Adrenal gland (tissue), 12 donors: ENCODE measurements around the gene HEG1. TPM values are rescaled to one million over a fixed set of nuclear protein-coding genes. Genes with fewer than 3 reads are reported as not detected.

ENCODE experiments used
- DNase-seq, 7 donors: peaks; one replicate each; pipeline ENCODE4 v3.0.0-alpha.2; 2019 to 2020
- H3K27ac ChIP-seq, 5 donors: fragments of 200-600 bp; sonication (generic) in 4 of 5; 1 replicate in 3 of 5; 2 replicates in 2 of 5; pipeline versions ENCODE4 v1.5.1 to v1.8.0; 2016 to 2020; ENCODE audit warnings: mild to moderate bottlenecking in 1 of 5
- H3K27me3 ChIP-seq: fragments of 200-600 bp; 2 replicates; pipeline ENCODE4 v1.8.0; 2021
- H3K36me3 ChIP-seq, 2 donors: fragments of 200-600 bp; replicated peaks in 1 of 2; 1 replicate in 1 of 2; 2 replicates in 1 of 2; pipeline versions ENCODE4 v1.5.1 to v1.8.0; 2018 to 2022
- H3K4me1 ChIP-seq, 2 donors: fragments of 200-600 bp; replicated peaks in 1 of 2; 1 replicate in 1 of 2; 2 replicates in 1 of 2; pipeline versions ENCODE4 v1.5.1 to v1.8.0; 2018 to 2021
- H3K4me3 ChIP-seq, 4 donors: fragments of 200-600 bp; sonication (generic) in 3 of 4; one replicate each; pipeline ENCODE4 v1.5.1; 2016 to 2018
- H3K9me3 ChIP-seq, 3 donors: fragments of 200-600 bp; sonication (generic) in 1 of 3; replicated peaks in 1 of 3; 1 replicate in 2 of 3; 2 replicates in 1 of 3; pipeline versions ENCODE4 v1.5.1 to v1.8.0; 2016 to 2021
- POLR2A ChIP-seq, 2 donors: fragments of 450-650 bp; IDR thresholded peaks; one replicate each; pipeline ENCODE4 v1.6.1; 2017; ENCODE audit warnings: antibody characterized with exemption in 2 of 2, mild to moderate bottlenecking in 2 of 2, moderate library complexity in 1 of 2
- WGBS, 4 donors: extraction: QIAGEN DNeasy Blood & Tissue Kit in 2 of 4; methylation state at CpG; one replicate each; pipeline versions ENCODE4 v1.1.5 to v1.1.7; 2013 to 2017; 5-methylcytosine and 5-hydroxymethylcytosine counted together
- intact Hi-C, 2 donors: fragments of 100-400 bp; cut with DNase I; formaldehyde crosslinking; loops; one replicate each; pipeline versions ENCODE4 v1.14.1 to v1.15.0; 2022 to 2023
- polyA plus RNA-seq, 3 donors: library from polyadenylated mRNA; stranded (reverse); fragments of 200-250 nt in 2 of 3; fragments of 350-450 nt in 1 of 3; fragmentation: Illumina TruSeq in 1 of 3; extraction: RNeasy Lipid Tissue Mini Kit (QIAGEN cat#74804) in 1 of 3; gene quantifications; one replicate each; pipeline ENCODE4 v1.2.3, GENCODE V29; 2013 to 2014
- total RNA-seq, 9 donors: library from RNA; depleted of rRNA in 4 of 9; stranded (reverse); fragments of >200 nt in 4 of 9; fragments of 120-200 nt in 1 of 9; fragmentation: NEBNext Ultra II Directional in 1 of 9; extraction: Animal tissue kit (Norgen Biotek cat#: 25700) in 1 of 9; gene quantifications; one replicate each; pipeline versions ENCODE4 v1.1.0 to v1.2.4, GENCODE V29; 2013 to 2023
- TF ChIP-seq, protein P1 (sequence below), 6 experiments: fragments of 450-650 bp in 4 of 6; fragments of 200-600 bp in 2 of 6; sonication (generic) in 1 of 6; IDR thresholded peaks; 1 replicate in 5 of 6; 2 replicates in 1 of 6; pipeline versions ENCODE4 v1.5.1 to v1.8.0; 2016 to 2021; ENCODE audit warnings: antibody characterized with exemption in 6 of 6, mild to moderate bottlenecking in 2 of 6, moderate library complexity in 1 of 6
- donor health status: healthy with polysubstance abuse.
- donor health status: Bipolar disorder and iron deficiency.
- donor health status: DM: yes; HTN: yes; CAD: no.
- donor health status: DM: no; HTN: no; CAD: no.
- donor health status: DM: no; HTN: no; CAD: no.
- donor health status: DM: yes; HTN: yes; CAD: no.

The HEG1 gene
- total and polyA plus RNA-seq, 12 donors: 5.7 to 107 (median 37.9) TPM

GRCh38 chr3:125037498-125038150 is 18.2 kb downstream of the HEG1 start:
- WGBS, 4 donors: 70 to 94% (median 91%) methylated on average over 2 of the region's 2 CpGs
- Histone ChIP-seq H3K4me1 (peaks cover 4 to 19% of the 10 kb centered on the region in 2 donors), H3K36me3 (no peaks in the 10 kb centered on the region), H3K9me3 (no peaks in the 10 kb centered on the region), H3K27me3 (no peaks in the 10 kb centered on the region), H3K27ac (no peak overlapping the region), H3K4me3 (no peak overlapping the region)
- peak in 1 of 7 donors; percentile 9 for DNase-seq
- intact Hi-C loops: no loop called here
- TF ChIP-seq, protein P1, sequence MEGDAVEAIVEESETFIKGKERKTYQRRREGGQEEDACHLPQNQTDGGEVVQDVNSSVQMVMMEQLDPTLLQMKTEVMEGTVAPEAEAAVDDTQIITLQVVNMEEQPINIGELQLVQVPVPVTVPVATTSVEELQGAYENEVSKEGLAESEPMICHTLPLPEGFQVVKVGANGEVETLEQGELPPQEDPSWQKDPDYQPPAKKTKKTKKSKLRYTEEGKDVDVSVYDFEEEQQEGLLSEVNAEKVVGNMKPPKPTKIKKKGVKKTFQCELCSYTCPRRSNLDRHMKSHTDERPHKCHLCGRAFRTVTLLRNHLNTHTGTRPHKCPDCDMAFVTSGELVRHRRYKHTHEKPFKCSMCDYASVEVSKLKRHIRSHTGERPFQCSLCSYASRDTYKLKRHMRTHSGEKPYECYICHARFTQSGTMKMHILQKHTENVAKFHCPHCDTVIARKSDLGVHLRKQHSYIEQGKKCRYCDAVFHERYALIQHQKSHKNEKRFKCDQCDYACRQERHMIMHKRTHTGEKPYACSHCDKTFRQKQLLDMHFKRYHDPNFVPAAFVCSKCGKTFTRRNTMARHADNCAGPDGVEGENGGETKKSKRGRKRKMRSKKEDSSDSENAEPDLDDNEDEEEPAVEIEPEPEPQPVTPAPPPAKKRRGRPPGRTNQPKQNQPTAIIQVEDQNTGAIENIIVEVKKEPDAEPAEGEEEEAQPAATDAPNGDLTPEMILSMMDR (IDR thresholded peaks at IDR 0.05): no peak
- no peak for TF ChIP-seq POLR2A (IDR thresholded peaks at IDR 0.05)

- 88 to 95% (median 94%) methylated on average over 5 of the region's 5 CpGs for WGBS, 4 donors
- no peak for TF ChIP-seq POLR2A (IDR thresholded peaks at IDR 0.05)
- TF ChIP-seq, protein P1 (IDR thresholded peaks at IDR 0.05): no peak
- H3K27me3 ChIP-seq: no peaks in the 10 kb centered on the region
- peaks cover 0 to 9% of the 10 kb centered on the region in 2 donors for H3K4me1 ChIP-seq
- no peaks in the 10 kb centered on the region for H3K9me3 ChIP-seq
- H3K4me3 ChIP-seq: no peak overlapping the region
- no peaks in the 10 kb centered on the region for H3K36me3 ChIP-seq
- no peak for DNase-seq
- H3K27ac ChIP-seq: no peak overlapping the region
- intact Hi-C loops: no loop called here
Measured at GRCh38 chr3:125035217-125035616, 20.6 kb downstream of the HEG1 start.

GRCh38 chr3:125033616-125034015 is 22.2 kb downstream of the HEG1 start:
- WGBS, 4 donors: 94 to 96% (median 96%) methylated on average over 8 to 14 of the region's 14 CpGs
- TF ChIP-seq, protein P1 (IDR thresholded peaks at IDR 0.05): no peak
- no peak for TF ChIP-seq POLR2A (IDR thresholded peaks at IDR 0.05)
- Histone ChIP-seq H3K4me1 (no peaks in the 10 kb centered on the region), H3K36me3 (peaks cover 0 to 6% of the 10 kb centered on the region in 2 donors), H3K27me3 (no peaks in the 10 kb centered on the region), H3K27ac (no peak overlapping the region), H3K4me3 (no peak overlapping the region), H3K9me3 (no peaks in the 10 kb centered on the region)
- DNase-seq: no peak
- intact Hi-C loops: no loop called here

GRCh38 chr3:125033135-125033534 is 22.7 kb downstream of the HEG1 start:
- H3K27ac ChIP-seq: no peak overlapping the region
- H3K9me3 ChIP-seq: no peaks in the 10 kb centered on the region
- H3K27me3 ChIP-seq: no peaks in the 10 kb centered on the region
- intact Hi-C loops: no loop called here
- WGBS, 4 donors: 71 to 81% (median 77%) methylated on average over 5 of the region's 5 CpGs
- DNase-seq: no peak
- no peak for TF ChIP-seq POLR2A (IDR thresholded peaks at IDR 0.05)
- TF ChIP-seq, protein P1 (IDR thresholded peaks at IDR 0.05): no peak
- H3K36me3 ChIP-seq: peaks cover 0 to 11% of the 10 kb centered on the region in 2 donors
- H3K4me1 ChIP-seq: no peaks in the 10 kb centered on the region
- H3K4me3 ChIP-seq: no peak overlapping the region
